IMR-90 (cell line): ENCODE data around the gene TCEAL1. TPM values are rescaled to one million over a fixed set of nuclear protein-coding genes. Genes with fewer than 3 reads are reported as not detected.

ENCODE experiments used
- ATAC-seq: fragments of 200-7000 bp; cut with Tn5 transposase; 2 replicates; pipeline ENCODE4 v1.9.1; 2020; ENCODE audit warnings: low read depth, mild to moderate bottlenecking, moderate library complexity
- BruUV-seq: library from RNA; stranded (reverse); fragments of 400-500 nt; replicated peaks from 2 replicates; lab custom pipeline; 2021; lab: Mats Ljungman, UMichigan
- CTCF ChIA-PET: fragments of 300-600 bp; formaldehyde crosslinking; extraction: SDS; loops from one replicate; lab custom pipeline; 2021; ENCODE audit warnings: antibody characterized with exemption; lab: Yijun Ruan, JAX
- POLR2A ChIA-PET: fragments of 300-600 bp; sonication (Branson Sonifier 250); formaldehyde crosslinking; loops from one replicate; lab custom pipeline; 2022; ENCODE audit warnings: antibody characterized with exemption; ENCODE audit not compliant: unreplicated experiment; lab: Charles Lee
- DNase-seq: peaks from one replicate; pipeline ENCODE4 v3.0.0; 2013
- H2AFZ ChIP-seq: replicated peaks from 2 replicates; pipeline ENCODE3; 2013; ENCODE audit warnings: low read length, mild to moderate bottlenecking; ENCODE audit not compliant: poor library complexity
- H2AK5ac ChIP-seq: 2 replicates; pipeline ENCODE4 v1.6.1; 2013; ENCODE audit warnings: low read depth, low read length, inconsistent platforms
- H2AK9ac ChIP-seq: replicated peaks from 2 replicates; pipeline ENCODE3; 2013; ENCODE audit warnings: mild to moderate bottlenecking, low read depth, low read length, moderate library complexity; ENCODE audit not compliant: poor library complexity
- H2BK120ac ChIP-seq: 2 replicates; pipeline ENCODE4 v1.6.1; 2013; ENCODE audit warnings: low read depth, low read length, inconsistent platforms
- H2BK15ac ChIP-seq: 3 replicates; pipeline ENCODE4 v1.6.1; 2013; ENCODE audit warnings: low read depth, low read length, inconsistent platforms
- H2BK20ac ChIP-seq: 2 replicates; pipeline ENCODE4 v1.6.1; 2013; ENCODE audit warnings: low read depth, mild to moderate bottlenecking, inconsistent platforms, low read length, moderate library complexity
- H2BK5ac ChIP-seq: 2 replicates; pipeline ENCODE4 v1.6.1; 2013; ENCODE audit warnings: mild to moderate bottlenecking, low read depth, low read length, inconsistent platforms; ENCODE audit not compliant: poor library complexity, severe bottlenecking
- H3K14ac ChIP-seq: replicated peaks from 2 replicates; pipeline ENCODE4 v1.6.1; 2013; ENCODE audit warnings: low read depth, low read length, inconsistent platforms
- H3K18ac ChIP-seq: 2 replicates; pipeline ENCODE4 v1.6.1; 2013; ENCODE audit warnings: low read depth, low read length, control low read depth
- H3K23ac ChIP-seq: 2 replicates; pipeline ENCODE4 v1.6.1; 2013; ENCODE audit warnings: low read depth, low read length, inconsistent platforms
- H3K27ac ChIP-seq: 2 replicates; pipeline ENCODE4 v1.5.1; 2013; ENCODE audit warnings: mild to moderate bottlenecking, control low read depth, low read length; ENCODE audit not compliant: insufficient read depth
- H3K27me3 ChIP-seq: 2 replicates; pipeline ENCODE4 v1.6.1; 2013; ENCODE audit warnings: low read length; ENCODE audit not compliant: control insufficient read depth, insufficient read depth
- H3K36me3 ChIP-seq: 2 replicates; pipeline ENCODE4 v1.6.1; 2013; ENCODE audit warnings: low read length, mixed read lengths; ENCODE audit not compliant: control insufficient read depth, insufficient read depth
- H3K4ac ChIP-seq: 2 replicates; pipeline ENCODE4 v1.6.1; 2013; ENCODE audit warnings: low read depth, low read length, inconsistent platforms
- H3K4me1 ChIP-seq: 2 replicates; pipeline ENCODE4 v1.6.1; 2013; ENCODE audit warnings: low read length, mixed read lengths; ENCODE audit not compliant: control insufficient read depth, insufficient read depth
- H3K4me2 ChIP-seq: 2 replicates; pipeline ENCODE4 v1.6.1; 2013; ENCODE audit warnings: low read depth, mild to moderate bottlenecking, control low read depth, low read length, moderate library complexity
- H3K4me3 ChIP-seq: 2 replicates; pipeline ENCODE4 v1.5.1; 2013; ENCODE audit warnings: low read depth, mild to moderate bottlenecking, control low read depth, low read length, moderate library complexity; ENCODE audit not compliant: insufficient read depth
- H3K56ac ChIP-seq: 2 replicates; pipeline ENCODE4 v1.6.1; 2013; ENCODE audit warnings: low read length, inconsistent platforms; ENCODE audit not compliant: insufficient read depth; ENCODE audit errors: extremely low read depth
- H3K79me1 ChIP-seq, 2 experiments: 2 replicates each; pipeline ENCODE4 v1.6.1; 2013; ENCODE audit warnings: low read length in 2 of 2, inconsistent platforms in 1 of 2, low read depth in 1 of 2
- H3K9ac ChIP-seq: 2 replicates; pipeline ENCODE4 v1.6.1; 2013; ENCODE audit warnings: low read depth, low read length, control low read depth
- H3K9me1 ChIP-seq: 2 replicates; pipeline ENCODE4 v1.6.1; 2013; ENCODE audit warnings: low read length, inconsistent platforms; ENCODE audit not compliant: insufficient read depth
- H3K9me3 ChIP-seq: 2 replicates; pipeline ENCODE4 v1.6.1; 2013; ENCODE audit warnings: low read length; ENCODE audit not compliant: control insufficient read depth, insufficient read depth
- H4K20me1 ChIP-seq: 2 replicates; pipeline ENCODE4 v1.6.1; 2013; ENCODE audit warnings: low read length, inconsistent platforms; ENCODE audit not compliant: insufficient read depth
- H4K5ac ChIP-seq: 2 replicates; pipeline ENCODE4 v1.6.1; 2013; ENCODE audit warnings: mild to moderate bottlenecking, low read depth, low read length, control low read depth
- H4K8ac ChIP-seq, 2 experiments: 2 replicates each; pipeline ENCODE4 v1.6.1; 2013; ENCODE audit warnings: low read depth in 2 of 2, low read length in 2 of 2, control low read depth in 1 of 2, inconsistent platforms in 1 of 2
- H4K91ac ChIP-seq: 2 replicates; pipeline ENCODE4 v1.6.1; 2013; ENCODE audit warnings: low read depth, low read length, inconsistent platforms; ENCODE audit not compliant: insufficient read depth
- BHLHE40 ChIP-seq: fragments of 150-350 bp; IDR thresholded peaks from 2 replicates; pipeline ENCODE4 v1.6.1; 2016; ENCODE audit warnings: mild to moderate bottlenecking, low read depth, low read length
- CEBPB ChIP-seq: IDR thresholded peaks from 2 replicates; pipeline ENCODE4 v1.6.1; 2012; ENCODE audit warnings: low read depth, low read length, improper control_type of control experiment
- CHD1 ChIP-seq: IDR thresholded peaks from 2 replicates; pipeline ENCODE4 v1.6.1; 2012; ENCODE audit warnings: low read depth, low read length, improper control_type of control experiment
- MAFK ChIP-seq: IDR thresholded peaks from 2 replicates; pipeline ENCODE4 v1.6.1; 2012; ENCODE audit warnings: low read depth, low read length, improper control_type of control experiment
- MAZ ChIP-seq: IDR thresholded peaks from 2 replicates; pipeline ENCODE4 v1.6.1; 2012; ENCODE audit warnings: low read depth, mild to moderate bottlenecking, low read length, improper control_type of control experiment, moderate library complexity, borderline replicate concordance
- MXI1 ChIP-seq: IDR thresholded peaks from 2 replicates; pipeline ENCODE4 v1.6.1; 2012; ENCODE audit warnings: low read depth, mild to moderate bottlenecking, low read length, moderate library complexity, borderline replicate concordance
- NFE2L2 ChIP-seq: fragments of 150-350 bp; IDR thresholded peaks from 2 replicates; pipeline ENCODE4 v1.6.1; 2016; ENCODE audit warnings: low read depth, mild to moderate bottlenecking, low read length
- RFX5 ChIP-seq: IDR thresholded peaks from 2 replicates; pipeline ENCODE4 v1.8.0; 2012; ENCODE audit warnings: low read depth, mild to moderate bottlenecking, low read length, moderate library complexity
- SMC3 ChIP-seq: fragments of 150-350 bp; IDR thresholded peaks from 2 replicates; pipeline ENCODE4 v1.6.1; 2016; ENCODE audit warnings: low read depth, mild to moderate bottlenecking, antibody characterized with exemption, low read length, moderate library complexity
- USF2 ChIP-seq: fragments of 150-350 bp; IDR thresholded peaks from 2 replicates; pipeline ENCODE4 v1.6.1; 2017; ENCODE audit warnings: mild to moderate bottlenecking, antibody characterized with exemption, low read length, low read depth
- WGBS, 2 experiments: methylation state at CpG; one replicate each; pipeline versions ENCODE4 v1.1.5 to v1.1.7; 2013; ENCODE audit warnings: missing lambda C conversion rate in 2 of 2; ENCODE audit not compliant: insufficient read length in 1 of 2; ENCODE audit errors: extremely low coverage in 2 of 2; 5-methylcytosine and 5-hydroxymethylcytosine counted together
- dilution Hi-C: fragments of 300-500 bp; cut with HindIII; formaldehyde crosslinking; loops from one replicate; pipeline ENCODE4 v1.14.3; 2018; ENCODE audit warnings: low sequenced_read_pairs; ENCODE audit not compliant: unreplicated experiment
- in situ Hi-C: fragments of 300-500 bp; cut with MboI; formaldehyde crosslinking; loops from 3 replicates; pipeline ENCODE4 v1.14.3; 2019; ENCODE audit warnings: low sequenced_read_pairs, inconsistent platforms, mixed read lengths
- intact Hi-C: fragments of 100-400 bp; cut with micrococcal nuclease; formaldehyde crosslinking; loops from 2 replicates; pipeline ENCODE4 v1.10.0; 2022
- polyA plus RNA-seq, 3 experiments: library from polyadenylated mRNA; depleted of rRNA; stranded (reverse); fragments of >200 nt; gene quantifications; 2 replicates each; pipeline ENCODE4 v1.2.3, GENCODE V29; 2012; ENCODE audit warnings: low replicate concordance in 1 of 3
- total RNA-seq: library from RNA; depleted of rRNA; stranded (reverse); fragments of >200 nt; gene quantifications from 2 replicates; pipeline ENCODE4 v1.2.3, GENCODE V29; 2012
- TF ChIP-seq, protein P1 (sequence below): conservative IDR thresholded peaks from 2 replicates; pipeline ENCODE4 v1.5.1; 2012; ENCODE audit warnings: mild to moderate bottlenecking, low read depth, low read length, improper control_type of control experiment
- TF ChIP-seq, protein P2 (sequence below): fragments of 150-350 bp; IDR thresholded peaks from 2 replicates; pipeline ENCODE4 v1.6.1; 2016; ENCODE audit warnings: low read depth, mild to moderate bottlenecking, low read length, moderate library complexity, borderline replicate concordance

Gene TCEAL1
- total and polyA plus RNA-seq, 2 of the 4 experiments (the other 2 are of a cell fraction), result 9.1 to 21.8 TPM

- CTCF ChIA-PET, result no interaction called here
- no peak overlapping the region for H4K91ac ChIP-seq
- H3K4me3 ChIP-seq, result peak overlapping the region; percentile 100
- H2AK5ac ChIP-seq, result no peak overlapping the region
- peak overlapping the region; percentile 60 for H4K5ac ChIP-seq
- TF ChIP-seq BHLHE40 (no peak), CEBPB (no peak), SMC3 (no peak), USF2 (no peak), RFX5 (no peak), MAZ (no peak), MXI1 (no peak), CHD1 (no peak), NFE2L2 (no peak), MAFK (no peak)
- TF ChIP-seq, protein P1, sequence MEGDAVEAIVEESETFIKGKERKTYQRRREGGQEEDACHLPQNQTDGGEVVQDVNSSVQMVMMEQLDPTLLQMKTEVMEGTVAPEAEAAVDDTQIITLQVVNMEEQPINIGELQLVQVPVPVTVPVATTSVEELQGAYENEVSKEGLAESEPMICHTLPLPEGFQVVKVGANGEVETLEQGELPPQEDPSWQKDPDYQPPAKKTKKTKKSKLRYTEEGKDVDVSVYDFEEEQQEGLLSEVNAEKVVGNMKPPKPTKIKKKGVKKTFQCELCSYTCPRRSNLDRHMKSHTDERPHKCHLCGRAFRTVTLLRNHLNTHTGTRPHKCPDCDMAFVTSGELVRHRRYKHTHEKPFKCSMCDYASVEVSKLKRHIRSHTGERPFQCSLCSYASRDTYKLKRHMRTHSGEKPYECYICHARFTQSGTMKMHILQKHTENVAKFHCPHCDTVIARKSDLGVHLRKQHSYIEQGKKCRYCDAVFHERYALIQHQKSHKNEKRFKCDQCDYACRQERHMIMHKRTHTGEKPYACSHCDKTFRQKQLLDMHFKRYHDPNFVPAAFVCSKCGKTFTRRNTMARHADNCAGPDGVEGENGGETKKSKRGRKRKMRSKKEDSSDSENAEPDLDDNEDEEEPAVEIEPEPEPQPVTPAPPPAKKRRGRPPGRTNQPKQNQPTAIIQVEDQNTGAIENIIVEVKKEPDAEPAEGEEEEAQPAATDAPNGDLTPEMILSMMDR, result no peak
- TF ChIP-seq, protein P2, sequence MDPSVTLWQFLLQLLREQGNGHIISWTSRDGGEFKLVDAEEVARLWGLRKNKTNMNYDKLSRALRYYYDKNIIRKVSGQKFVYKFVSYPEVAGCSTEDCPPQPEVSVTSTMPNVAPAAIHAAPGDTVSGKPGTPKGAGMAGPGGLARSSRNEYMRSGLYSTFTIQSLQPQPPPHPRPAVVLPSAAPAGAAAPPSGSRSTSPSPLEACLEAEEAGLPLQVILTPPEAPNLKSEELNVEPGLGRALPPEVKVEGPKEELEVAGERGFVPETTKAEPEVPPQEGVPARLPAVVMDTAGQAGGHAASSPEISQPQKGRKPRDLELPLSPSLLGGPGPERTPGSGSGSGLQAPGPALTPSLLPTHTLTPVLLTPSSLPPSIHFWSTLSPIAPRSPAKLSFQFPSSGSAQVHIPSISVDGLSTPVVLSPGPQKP, result no peak
- POLR2A ChIA-PET, result no interaction called here
- H3K9me3 ChIP-seq, result no peaks in the 10 kb centered on the region
- H3K27ac ChIP-seq, result peak overlapping the region; percentile 96
- peak overlapping the region; percentile 95 for H2AK9ac ChIP-seq
- peak overlapping the region; percentile 94 for H2AFZ ChIP-seq
- peak overlapping the region; percentile 38; the same call in 1 of the 2 replicates for H3K56ac ChIP-seq
- peak overlapping the region; percentile 93 to 96; a peak in 2 of 4 replicates for H4K8ac ChIP-seq
- peak overlapping the region; percentile 98 for H3K9ac ChIP-seq
- H3K9me1 ChIP-seq, result no peaks in the 10 kb centered on the region; the same call in 1 of the 2 replicates
- BruUV-seq, result no TSS peak
- ATAC-seq, result peak; percentile 42
- no peaks in the 10 kb centered on the region for H4K20me1 ChIP-seq
- dilution Hi-C loops, result no loop called here
- H2BK120ac ChIP-seq, result no peak overlapping the region
- H3K14ac ChIP-seq, result 0 out of 2 replicates have a peak overlapping the region, but pooled peaks have one; percentile 94
- no peak overlapping the region for H3K23ac ChIP-seq
- peak overlapping the region; percentile 67 for H3K4ac ChIP-seq
- intact Hi-C loops, result loop anchor here (5.0 kb wide), 1 partner anchor 101 kb away; the partner anchor contains the start of gene MORF4L2
- no peaks in the 10 kb centered on the region; the same call in 1 of the 2 replicates for H3K4me1 ChIP-seq
- no peak overlapping the region for H2BK15ac ChIP-seq
- peaks cover 4% of the 10 kb centered on the region; the same call in 1 of the 2 replicates for H3K36me3 ChIP-seq
- no CpG with 5 or more reads among the region's 5 CpGs for WGBS, 2 experiments
- in situ Hi-C loops, result no loop called here
- H2BK5ac ChIP-seq, result no peak overlapping the region
- H3K27me3 ChIP-seq, result no peaks in the 10 kb centered on the region
- H3K4me2 ChIP-seq, result peak overlapping the region; percentile 93
- no peak overlapping the region; the same call in 1 of the 2 replicates for H3K18ac ChIP-seq
- H2BK20ac ChIP-seq, result no peak overlapping the region
- DNase-seq, result no peak
- peaks cover 6 to 24% of the 10 kb centered on the region in 2 experiments; a peak in 2 of 4 replicates for H3K79me1 ChIP-seq
Observed at GRCh38 chrX:103586314-103586646, 42.5 kb upstream of the TCEAL1 start.
